H1 (cell line): ENCODE data around the gene NFKB1. TPM values are rescaled to one million over a fixed set of nuclear protein-coding genes. Genes with fewer than 3 reads are reported as not detected.

Source experiments
- CTCF ChIA-PET: fragments of 300-600 bp; sonication (Branson Sonifier 250); formaldehyde crosslinking; loops from one replicate; lab custom pipeline; 2021; ENCODE audit not compliant: partially characterized antibody; lab: Charles Lee
- POLR2A ChIA-PET: fragments of 300-600 bp; sonication (Branson Sonifier 250); formaldehyde crosslinking; loops from one replicate; lab custom pipeline; 2021; ENCODE audit warnings: inconsistent platforms; ENCODE audit not compliant: partially characterized antibody; lab: Charles Lee
- DNase-seq, 2 experiments: peaks; one replicate each; pipeline versions ENCODE4 v3.0.0 to v3.0.0-alpha.2; 2010 to 2022; ENCODE audit warnings: low spot score in 2 of 2, low read depth in 1 of 2, mixed read lengths in 1 of 2
- FAIRE-seq: peaks from 2 replicates; lab custom pipeline; 2011; peaks lifted over from hg19 to GRCh38; lab: Jason Lieb, UNC
- H2AFZ ChIP-seq: 2 replicates; pipeline ENCODE4 v1.8.1; 2012; ENCODE audit warnings: low read length, inconsistent platforms
- H2AK5ac ChIP-seq: 2 replicates; pipeline ENCODE4 v1.6.1; 2013; ENCODE audit warnings: low read depth, low read length
- H2BK120ac ChIP-seq: replicated peaks from 2 replicates; pipeline ENCODE3; 2013; ENCODE audit warnings: low read depth, low read length, inconsistent platforms
- H2BK12ac ChIP-seq: 2 replicates; pipeline ENCODE4 v1.6.1; 2013; ENCODE audit warnings: low read depth, low read length
- H2BK15ac ChIP-seq: 2 replicates; pipeline ENCODE4 v1.6.1; 2013; ENCODE audit warnings: low read length
- H2BK20ac ChIP-seq: 2 replicates; pipeline ENCODE4 v1.6.1; 2013; ENCODE audit warnings: low read length
- H2BK5ac ChIP-seq: 2 replicates; pipeline ENCODE4 v1.6.1; 2013; ENCODE audit warnings: low read depth, low read length
- H3K14ac ChIP-seq: 2 replicates; pipeline ENCODE4 v1.6.1; 2013; ENCODE audit warnings: inconsistent platforms; ENCODE audit not compliant: insufficient read length
- H3K18ac ChIP-seq: 2 replicates; pipeline ENCODE4 v1.6.1; 2013; ENCODE audit warnings: low read length; ENCODE audit errors: extremely low read depth
- H3K23ac ChIP-seq: 2 replicates; pipeline ENCODE4 v1.6.1; 2013; ENCODE audit warnings: inconsistent platforms; ENCODE audit not compliant: insufficient read length
- H3K23me2 ChIP-seq: 2 replicates; pipeline ENCODE4 v1.6.1; 2013; ENCODE audit warnings: low read depth, low read length
- H3K27ac ChIP-seq: 2 replicates; pipeline ENCODE4 v1.6.1; 2011; ENCODE audit warnings: low read depth, low read length, inconsistent platforms
- H3K27me3 ChIP-seq, 4 experiments: replicated peaks in 1 of 4; 1 replicate in 1 of 4; 2 replicates in 3 of 4; pipeline versions ENCODE4 v1.6.1 to v1.8.1; 2011 to 2013; ENCODE audit warnings: low read length in 3 of 4, mild to moderate bottlenecking in 3 of 4, inconsistent platforms in 2 of 4, mixed read lengths in 2 of 4, moderate library complexity in 1 of 4; ENCODE audit not compliant: control insufficient read depth in 3 of 4, insufficient read depth in 3 of 4; ENCODE audit errors: extremely low read depth in 1 of 4
- H3K36me3 ChIP-seq, 4 experiments: 2 replicates each; pipeline versions ENCODE4 v1.6.1 to v1.8.1; 2011 to 2013; ENCODE audit warnings: mild to moderate bottlenecking in 4 of 4, low read length in 3 of 4, moderate library complexity in 2 of 4, control low read depth in 1 of 4, inconsistent platforms in 1 of 4; ENCODE audit not compliant: insufficient read depth in 4 of 4, control insufficient read depth in 2 of 4
- H3K4ac ChIP-seq: replicated peaks from 2 replicates; pipeline ENCODE3; 2013; ENCODE audit warnings: low read length, low read depth, mixed read lengths, inconsistent platforms; ENCODE audit not compliant: insufficient read length
- H3K4me1 ChIP-seq, 4 experiments: replicated peaks in 1 of 4; 1 replicate in 1 of 4; 2 replicates in 3 of 4; pipeline versions ENCODE4 v1.6.1 to v1.8.1; 2011 to 2013; ENCODE audit warnings: low read length in 3 of 4, inconsistent platforms in 2 of 4, mixed read lengths in 1 of 4; ENCODE audit not compliant: insufficient read depth in 4 of 4, control insufficient read depth in 3 of 4
- H3K4me2 ChIP-seq, 2 experiments: 2 replicates each; pipeline versions ENCODE4 v1.6.1 to v1.8.1; 2011 to 2013; ENCODE audit warnings: low read depth in 2 of 2, low read length in 2 of 2, control low read depth in 1 of 2, inconsistent platforms in 1 of 2, mild to moderate bottlenecking in 1 of 2; ENCODE audit not compliant: insufficient read depth in 1 of 2
- H3K4me3 ChIP-seq, 4 experiments: fragments of 200-600, 300-600 bp in 1 of 4; sonication (generic), shearing (Covaris generic), sonication (Bioruptor Twin) in 1 of 4; 2 replicates each; pipeline versions ENCODE4 v1.5.1 to v1.8.1; 2011 to 2016; ENCODE audit warnings: low read length in 4 of 4, low read depth in 3 of 4, control low read depth in 2 of 4, inconsistent platforms in 2 of 4, mild to moderate bottlenecking in 2 of 4, mixed read lengths in 1 of 4, moderate library complexity in 1 of 4; ENCODE audit not compliant: insufficient read depth in 2 of 4; ENCODE audit errors: extremely low read depth in 1 of 4
- H3K56ac ChIP-seq: replicated peaks from 2 replicates; pipeline ENCODE3; 2013; ENCODE audit warnings: low read depth, mild to moderate bottlenecking, mixed read lengths, low read length, inconsistent platforms; ENCODE audit not compliant: insufficient read length
- H3K79me1 ChIP-seq: 2 replicates; pipeline ENCODE4 v1.6.1; 2013; ENCODE audit warnings: low read depth, low read length, control low read depth
- H3K79me2 ChIP-seq, 2 experiments: 2 replicates each; pipeline versions ENCODE4 v1.6.1 to v1.8.1; 2012 to 2013; ENCODE audit warnings: low read length in 2 of 2, mild to moderate bottlenecking in 2 of 2, inconsistent platforms in 1 of 2; ENCODE audit not compliant: insufficient read depth in 2 of 2, control insufficient read depth in 1 of 2
- H3K9ac ChIP-seq, 4 experiments: replicated peaks in 1 of 4; 1 replicate in 1 of 4; 2 replicates in 3 of 4; pipeline versions ENCODE4 v1.6.1 to v1.8.1; 2011 to 2013; ENCODE audit warnings: low read depth in 3 of 4, low read length in 3 of 4, control low read depth in 2 of 4, mild to moderate bottlenecking in 2 of 4, moderate library complexity in 2 of 4, inconsistent platforms in 1 of 4; ENCODE audit errors: extremely low read depth in 1 of 4
- H3K9me3 ChIP-seq, 2 experiments: 2 replicates each; pipeline versions ENCODE4 v1.6.1 to v1.8.1; 2012 to 2013; ENCODE audit warnings: mild to moderate bottlenecking in 2 of 2, moderate library complexity in 2 of 2, control low read depth in 1 of 2, inconsistent platforms in 1 of 2, low read depth in 1 of 2, low read length in 1 of 2, mixed read lengths in 1 of 2; ENCODE audit not compliant: insufficient read depth in 2 of 2
- H4K20me1 ChIP-seq, 2 experiments: replicated peaks in 1 of 2; 2 replicates each; pipeline versions ENCODE3 to v1.8.1; 2011 to 2013; ENCODE audit warnings: inconsistent platforms in 2 of 2, low read length in 2 of 2, mild to moderate bottlenecking in 1 of 2; ENCODE audit not compliant: insufficient read depth in 2 of 2, control insufficient read depth in 1 of 2
- H4K5ac ChIP-seq: 2 replicates; pipeline ENCODE4 v1.6.1; 2013; ENCODE audit warnings: low read length, low read depth, mixed read lengths, inconsistent platforms; ENCODE audit not compliant: insufficient read length
- H4K8ac ChIP-seq: 2 replicates; pipeline ENCODE4 v1.8.0; 2013; ENCODE audit warnings: mild to moderate bottlenecking, moderate library complexity, low read length, inconsistent platforms; ENCODE audit not compliant: insufficient read depth; ENCODE audit errors: extremely low read depth
- H4K91ac ChIP-seq: replicated peaks from 2 replicates; pipeline ENCODE3; 2013; ENCODE audit warnings: low read length, mixed read lengths, inconsistent platforms; ENCODE audit not compliant: insufficient read length
- ASH2L ChIP-seq: fragments of 200-600, 300-600 bp; sonication (generic); IDR thresholded peaks from one replicate; pipeline ENCODE4 v1.7.1; 2017; ENCODE audit warnings: low read length
- BCL11A ChIP-seq, 2 experiments: IDR thresholded peaks; one replicate each; pipeline ENCODE4 v1.6.1; 2011; ENCODE audit warnings: low read depth in 2 of 2, low read length in 2 of 2, mild to moderate bottlenecking in 2 of 2
- BRCA1 ChIP-seq: IDR thresholded peaks from 2 replicates; pipeline ENCODE4 v1.6.1; 2012; ENCODE audit warnings: low read depth, low read length, improper control_type of control experiment
- CTBP2 ChIP-seq: IDR thresholded peaks from 2 replicates; pipeline ENCODE4 v1.7.0; 2011; ENCODE audit warnings: borderline replicate concordance, mild to moderate bottlenecking, moderate library complexity, mixed read lengths, low read length; ENCODE audit not compliant: insufficient read depth, insufficient read length
- JUND ChIP-seq: IDR thresholded peaks from 2 replicates; pipeline ENCODE4 v1.6.1; 2011; ENCODE audit warnings: mild to moderate bottlenecking, improper control_type of control experiment, low read length
- MAFK ChIP-seq: IDR thresholded peaks from 2 replicates; pipeline ENCODE4 v1.6.1; 2012; ENCODE audit warnings: low read depth, mild to moderate bottlenecking, improper control_type of control experiment, low read length
- POU5F1 ChIP-seq: IDR thresholded peaks from 2 replicates; pipeline ENCODE4 v1.6.1; 2011; ENCODE audit warnings: low read depth, mild to moderate bottlenecking, low read length, moderate library complexity
- RAD21 ChIP-seq, 2 experiments: IDR thresholded peaks in 1 of 2; conservative IDR thresholded peaks in 1 of 2; 2 replicates each; pipeline ENCODE4 v1.6.1; 2011; ENCODE audit warnings: low read depth in 2 of 2, low read length in 2 of 2, improper control_type of control experiment in 1 of 2, inconsistent platforms in 1 of 2, mild to moderate bottlenecking in 1 of 2, moderate library complexity in 1 of 2
- SIRT6 ChIP-seq: IDR thresholded peaks from one replicate; pipeline ENCODE4 v1.7.1; 2012; ENCODE audit warnings: low read length, inconsistent platforms
- SP1 ChIP-seq: IDR thresholded peaks from 2 replicates; pipeline ENCODE4 v1.6.1; 2011; ENCODE audit warnings: low read depth, low read length
- SP4 ChIP-seq: IDR thresholded peaks from 2 replicates; pipeline ENCODE4 v1.6.1; 2012; ENCODE audit warnings: low read length, inconsistent platforms
- SRF ChIP-seq: IDR thresholded peaks from 2 replicates; pipeline ENCODE4 v1.6.1; 2011; ENCODE audit warnings: mild to moderate bottlenecking, low read depth, low read length, moderate library complexity
- TAF1 ChIP-seq: IDR thresholded peaks from 2 replicates; pipeline ENCODE4 v1.6.1; 2011; ENCODE audit warnings: mild to moderate bottlenecking, low read depth, low read length
- TAF7 ChIP-seq: optimal IDR thresholded peaks from 2 replicates; pipeline ENCODE3; 2011; ENCODE audit warnings: low read depth, mild to moderate bottlenecking, inconsistent platforms, low read length, moderate library complexity, borderline replicate concordance
- YY1 ChIP-seq: IDR thresholded peaks from 2 replicates; pipeline ENCODE4 v1.6.1; 2011; ENCODE audit warnings: low read depth, mild to moderate bottlenecking, low read length
- WGBS, 2 experiments: shearing (Covaris generic) in 1 of 2; methylation state at CpG; one replicate each; pipeline versions ENCODE4 v1.1.6 to v1.1.7; 2013 to 2015; ENCODE audit warnings: low lambda C conversion rate in 2 of 2, mixed read lengths in 2 of 2, inconsistent platforms in 1 of 2, low coverage in 1 of 2, missing lambda C conversion rate in 1 of 2; ENCODE audit not compliant: insufficient replicate concordance in 2 of 2, insufficient coverage in 1 of 2, insufficient read length in 1 of 2; ENCODE audit errors: extremely low coverage in 1 of 2, missing lambda C conversion rate in 1 of 2; 5-methylcytosine and 5-hydroxymethylcytosine counted together
- polyA plus RNA-seq, 7 experiments: library from polyadenylated mRNA; depleted of rRNA in 3 of 7; stranded (reverse) in 5 of 7; unstranded in 2 of 7; fragments of >200 nt in 5 of 7; fragments of 200-250 nt in 2 of 7; gene quantifications; 1 replicate in 5 of 7; 2 replicates in 1 of 7; 4 replicates in 1 of 7; pipeline versions ENCODE4 v1.2.1 to v1.2.3, GENCODE V29; 2011 to 2013; ENCODE audit warnings: missing spikeins in 2 of 7, mixed read lengths in 2 of 7
- total RNA-seq: library from RNA; stranded (reverse); fragmentation: NEBNext Ultra II Directional; extraction: Animal tissue kit (Norgen Biotek cat#: 25700); gene quantifications from 2 replicates; pipeline ENCODE4 v1.2.1, GENCODE V29; 2021
- TF ChIP-seq, protein P1 (sequence below): IDR thresholded peaks from 2 replicates; pipeline ENCODE4 v1.6.1; 2012; ENCODE audit warnings: inconsistent platforms

NFKB1 gene
- total and polyA plus RNA-seq, 2 of the 8 experiments (the other 6 are each of a cell fraction or from before 2014, with no cell fraction given): 2.9 to 6.8 TPM

DNA sequence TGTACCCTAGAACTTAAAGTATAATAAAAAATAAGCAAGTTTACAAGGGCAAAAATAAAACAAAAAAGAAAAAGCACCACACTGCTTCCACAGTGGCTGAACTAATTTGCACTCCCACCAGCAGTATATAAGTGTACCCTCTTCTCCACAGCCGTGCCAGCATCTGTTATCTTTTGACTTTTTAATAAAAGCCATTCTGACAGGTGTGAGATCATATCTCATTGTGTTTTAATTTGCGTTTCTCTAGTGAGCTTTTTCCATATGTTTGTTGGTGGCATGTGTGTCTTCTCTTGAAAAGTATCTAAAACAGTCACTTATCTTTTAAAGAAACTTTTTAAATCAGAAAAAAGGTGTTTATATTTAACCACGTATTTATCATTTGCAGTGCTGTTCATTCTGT, 71.3 kb downstream of the NFKB1 start:
- FAIRE-seq: no peak
- WGBS, 2 experiments: 84% methylated on average over 3 of the region's 3 CpGs; no CpG with 5 or more reads in 1 of the 2 experiments
- no peak for TF ChIP-seq SIRT6
- TF ChIP-seq BCL11A (IDR thresholded peaks at IDR 0.05; ENCODE audit: low read depth in 2 of 2, low read length in 2 of 2): no peak
- no peak for TF ChIP-seq JUND
- TF ChIP-seq SRF: no peak
- no peak for TF ChIP-seq SP4
- no peak for TF ChIP-seq SP1
- TF ChIP-seq CTBP2: no peak
- no peak for TF ChIP-seq TAF7
- TF ChIP-seq TAF1: no peak
- TF ChIP-seq YY1: no peak
- TF ChIP-seq, protein P1, sequence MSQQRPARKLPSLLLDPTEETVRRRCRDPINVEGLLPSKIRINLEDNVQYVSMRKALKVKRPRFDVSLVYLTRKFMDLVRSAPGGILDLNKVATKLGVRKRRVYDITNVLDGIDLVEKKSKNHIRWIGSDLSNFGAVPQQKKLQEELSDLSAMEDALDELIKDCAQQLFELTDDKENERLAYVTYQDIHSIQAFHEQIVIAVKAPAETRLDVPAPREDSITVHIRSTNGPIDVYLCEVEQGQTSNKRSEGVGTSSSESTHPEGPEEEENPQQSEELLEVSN: no peak
- TF ChIP-seq RAD21 (IDR thresholded peaks at IDR 0.05 in 1 of 2, conservative IDR thresholded peaks at IDR 0.05 in 1 of 2; ENCODE audit: low read depth in 2 of 2, low read length in 2 of 2): no peak
- no peak for TF ChIP-seq ASH2L
- TF ChIP-seq MAFK: no peak
- no peak for TF ChIP-seq POU5F1
- no peak for TF ChIP-seq BRCA1

More for the DNA sequence above, 71.3 kb downstream of the NFKB1 start:
- Histone ChIP-seq H3K9ac (no peak overlapping the region), H3K23ac (no peak overlapping the region), H4K8ac (no peak overlapping the region), H3K23me2 (no peaks in the 10 kb centered on the region), H2BK12ac (no peak overlapping the region), H3K79me1 (no peaks in the 10 kb centered on the region), H3K4me3 (no peak overlapping the region), H3K9me3 (no peaks in the 10 kb centered on the region), H4K5ac (no peak overlapping the region), H2AK5ac (no peak overlapping the region), H2BK15ac (no peak overlapping the region), H3K14ac (no peak overlapping the region), H3K4me1 (no peaks in the 10 kb centered on the region), H3K4me2 (no peak overlapping the region), H3K79me2 (no peaks in the 10 kb centered on the region), H2AFZ (no peak overlapping the region), H3K27ac (no peak overlapping the region), H4K20me1 (no peaks in the 10 kb centered on the region), H2BK120ac (no peak overlapping the region), H3K56ac (no peak overlapping the region), H2BK5ac (no peak overlapping the region), H2BK20ac (no peak overlapping the region), H4K91ac (no peak overlapping the region), H3K27me3 (no peaks in the 10 kb centered on the region; a peak in 1 of 7 replicates), H3K4ac (no peak overlapping the region), H3K36me3 (no peaks in the 10 kb centered on the region), H3K18ac (no peak overlapping the region)
- no peak for DNase-seq
- ChIA-PET CTCF (no interaction called here), POLR2A (no interaction called here)
